ENCODE measurements around the gene MTG1. TPM values are rescaled to one million over a fixed set of nuclear protein-coding genes. Genes with fewer than 3 reads are reported as not detected.
"Not testable (repeated sequence)": the region's sequence is repeated elsewhere in the genome, so short reads cannot be mapped to it uniquely, and the experiment has no call there.

The MTG1 gene
- total and polyA plus RNA-seq, 2 donors (not counting 1 experiment from before 2014, with no cell fraction given): 90.0 to 117 TPM

DNA sequence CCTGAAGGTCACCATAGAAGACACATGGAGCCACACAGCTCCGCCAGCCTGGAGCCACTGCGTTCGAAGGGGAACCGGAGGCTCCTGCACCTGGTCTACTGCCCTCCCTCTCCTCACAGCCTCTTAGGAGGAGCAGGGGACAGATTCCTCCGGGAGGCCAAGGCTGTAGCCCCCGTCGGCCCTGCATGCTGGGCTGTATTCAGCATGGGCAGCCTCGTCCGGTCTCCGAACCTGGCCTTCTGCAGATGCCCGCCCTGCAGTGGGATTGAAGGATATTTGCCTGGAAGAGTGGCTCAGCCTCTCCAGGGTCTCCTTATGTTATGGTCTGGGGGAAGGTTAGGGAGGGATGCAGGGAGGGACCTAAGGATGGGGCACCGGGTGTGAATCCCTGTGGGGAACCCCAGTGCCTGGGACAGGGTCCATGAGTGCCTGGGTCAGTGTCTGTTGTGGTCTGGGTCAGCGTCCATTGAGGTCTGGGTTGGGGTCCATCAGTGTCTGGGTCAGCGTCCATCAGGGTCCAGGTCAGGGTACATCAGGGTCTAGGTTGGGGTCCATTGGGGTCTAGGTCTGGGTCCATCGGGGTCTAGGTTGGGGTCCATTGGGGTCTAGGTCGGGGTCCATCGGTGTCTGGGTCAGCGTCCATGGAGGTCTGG, 46.8 kb downstream of the MTG1 start:
- Histone ChIP-seq H3K27ac (ENCODE audit: low read length in 2 of 2) (no peak overlapping the region), H4K20me1 (ENCODE audit: control insufficient read depth, insufficient read depth, low read length, poor library complexity, severe bottlenecking) (no peaks in the 10 kb centered on the region), H3K4me2 (replicated peaks; ENCODE audit: low read depth, low read length, poor library complexity, severe bottlenecking) (no peak overlapping the region), H3K9me3 (ENCODE audit: control extremely low read depth in 1 of 3, control insufficient read depth in 2 of 3, insufficient read depth in 1 of 3, low read length in 2 of 3) (peaks cover 0 to 21% (median 0%) of the 10 kb centered on the region in 3 donors), H3K4me3 (ENCODE audit: control extremely low read depth in 1 of 5, extremely low read depth in 1 of 5, insufficient read depth in 1 of 5, low read depth in 2 of 5, low read length in 4 of 5) (no peak overlapping the region), H3K79me2 (ENCODE audit: control insufficient read depth, insufficient read depth, low read length) (no peaks in the 10 kb centered on the region), H3K27me3 (replicated peaks in 1 of 4; ENCODE audit: control extremely low read depth in 1 of 4, control insufficient read depth in 3 of 4, insufficient read depth in 4 of 4, low read length in 3 of 4) (peaks cover 0 to 2% (median 0%) of the 10 kb centered on the region in 4 experiments), H2AFZ (ENCODE audit: insufficient read depth, low read depth, low read length, poor library complexity, severe bottlenecking) (no peak overlapping the region), H3K9ac (ENCODE audit: low read length) (no peak overlapping the region), H3K36me3 (replicated peaks in 1 of 2; ENCODE audit: control extremely low read depth in 1 of 2, control insufficient read depth in 1 of 2, extremely low read depth in 1 of 2, insufficient read depth in 2 of 2, low read length in 1 of 2) (no peaks in the 10 kb centered on the region), H3K4me1 (ENCODE audit: control insufficient read depth in 2 of 2, insufficient read depth in 2 of 2, low read length in 2 of 2) (peaks cover 0 to 7% of the 10 kb centered on the region in 2 donors)
- POLR2A ChIA-PET: no interaction called here
- Mint-ChIP-seq H3K4me1 (peaks cover 5% of the 10 kb centered on the region), H3K27ac (no peak overlapping the region), H3K27me3 (peaks cover 5% of the 10 kb centered on the region), H3K9me3 (ENCODE audit: insufficient read depth) (no peaks in the 10 kb centered on the region), H3K4me3 (no peak overlapping the region)
- CTCF ChIA-PET: no interaction called here
- TF ChIP-seq, protein P1, sequence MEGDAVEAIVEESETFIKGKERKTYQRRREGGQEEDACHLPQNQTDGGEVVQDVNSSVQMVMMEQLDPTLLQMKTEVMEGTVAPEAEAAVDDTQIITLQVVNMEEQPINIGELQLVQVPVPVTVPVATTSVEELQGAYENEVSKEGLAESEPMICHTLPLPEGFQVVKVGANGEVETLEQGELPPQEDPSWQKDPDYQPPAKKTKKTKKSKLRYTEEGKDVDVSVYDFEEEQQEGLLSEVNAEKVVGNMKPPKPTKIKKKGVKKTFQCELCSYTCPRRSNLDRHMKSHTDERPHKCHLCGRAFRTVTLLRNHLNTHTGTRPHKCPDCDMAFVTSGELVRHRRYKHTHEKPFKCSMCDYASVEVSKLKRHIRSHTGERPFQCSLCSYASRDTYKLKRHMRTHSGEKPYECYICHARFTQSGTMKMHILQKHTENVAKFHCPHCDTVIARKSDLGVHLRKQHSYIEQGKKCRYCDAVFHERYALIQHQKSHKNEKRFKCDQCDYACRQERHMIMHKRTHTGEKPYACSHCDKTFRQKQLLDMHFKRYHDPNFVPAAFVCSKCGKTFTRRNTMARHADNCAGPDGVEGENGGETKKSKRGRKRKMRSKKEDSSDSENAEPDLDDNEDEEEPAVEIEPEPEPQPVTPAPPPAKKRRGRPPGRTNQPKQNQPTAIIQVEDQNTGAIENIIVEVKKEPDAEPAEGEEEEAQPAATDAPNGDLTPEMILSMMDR (IDR thresholded peaks at IDR 0.05): no peak
- no peak for TF ChIP-seq EZH2 (IDR thresholded peaks at IDR 0.05; ENCODE audit: borderline replicate concordance, insufficient read depth, low read depth, low read length, poor library complexity, severe bottlenecking)
- intact Hi-C loops (cut with micrococcal nuclease): no loop called here
- WGBS (ENCODE audit: insufficient coverage): 95% methylated on average over 14 of the region's 18 CpGs
- ATAC-seq (ENCODE audit: low read depth) (no peak), DNase-seq (no peak)

DNA sequence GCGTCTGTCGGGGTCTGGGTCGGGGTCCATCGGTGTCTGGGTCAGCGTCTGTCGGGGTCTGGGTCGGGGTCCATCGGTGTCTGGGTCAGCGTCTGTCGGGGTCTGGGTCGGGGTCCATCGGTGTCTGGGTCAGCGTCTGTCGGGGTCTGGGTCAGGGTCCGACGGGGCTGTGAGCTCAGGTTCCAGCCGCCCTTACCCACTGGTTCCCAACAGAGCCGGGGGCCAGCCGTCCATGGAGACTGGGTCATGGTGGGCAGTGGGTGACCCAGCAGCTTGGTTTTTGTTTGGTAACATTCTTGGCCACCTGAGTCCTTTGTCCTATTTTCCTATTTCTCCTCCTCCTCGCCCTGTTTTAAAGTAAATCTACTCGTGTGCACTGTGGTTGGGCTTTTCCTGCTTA, 47.4 kb downstream of the MTG1 start:
- H3K9ac ChIP-seq (ENCODE audit: low read length); H3K4me3 ChIP-seq (ENCODE audit: control extremely low read depth in 1 of 5, extremely low read depth in 1 of 5, insufficient read depth in 1 of 5, low read depth in 2 of 5, low read length in 4 of 5); POLR2A ChIA-PET; H2AFZ ChIP-seq (ENCODE audit: insufficient read depth, low read depth, low read length, poor library complexity, severe bottlenecking); H3K4me1 ChIP-seq (ENCODE audit: control insufficient read depth in 2 of 2, insufficient read depth in 2 of 2, low read length in 2 of 2); H3K36me3 ChIP-seq (replicated peaks in 1 of 2; ENCODE audit: control extremely low read depth in 1 of 2, control insufficient read depth in 1 of 2, extremely low read depth in 1 of 2, insufficient read depth in 2 of 2, low read length in 1 of 2); DNase-seq; H3K79me2 ChIP-seq (ENCODE audit: control insufficient read depth, insufficient read depth, low read length); H3K9me3 Mint-ChIP-seq (ENCODE audit: insufficient read depth); H3K27me3 Mint-ChIP-seq; H3K27ac Mint-ChIP-seq; H3K27ac ChIP-seq (ENCODE audit: low read length in 2 of 2); H4K20me1 ChIP-seq (ENCODE audit: control insufficient read depth, insufficient read depth, low read length, poor library complexity, severe bottlenecking); intact Hi-C loops (cut with micrococcal nuclease); H3K27me3 ChIP-seq (replicated peaks in 1 of 4; ENCODE audit: control extremely low read depth in 1 of 4, control insufficient read depth in 3 of 4, insufficient read depth in 4 of 4, low read length in 3 of 4); CTCF ChIA-PET; H3K4me2 ChIP-seq (replicated peaks; ENCODE audit: low read depth, low read length, poor library complexity, severe bottlenecking); H3K4me3 Mint-ChIP-seq; H3K4me1 Mint-ChIP-seq; ATAC-seq (ENCODE audit: low read depth): not testable (repeated sequence)
- WGBS (ENCODE audit: insufficient coverage): 94% methylated on average over 12 of the region's 21 CpGs
- H3K9me3 ChIP-seq (ENCODE audit: control extremely low read depth in 1 of 3, control insufficient read depth in 2 of 3, insufficient read depth in 1 of 3, low read length in 2 of 3): peaks cover 0 to 24% (median 0%) of the 10 kb centered on the region in 3 donors

Data from B cell (primary cell).